HUES48 (cell line): ENCODE measurements around the gene SFI1.
"Not testable (repeated sequence)": the region's sequence is repeated elsewhere in the genome, so short reads cannot be mapped to it uniquely, and the experiment has no call there.

ENCODE experiments used
- H3K27ac ChIP-seq: one replicate; pipeline ENCODE4 v1.7.0; 2013; ENCODE audit warnings: low read depth, low read length, inconsistent platforms
- H3K27me3 ChIP-seq: 2 replicates; pipeline ENCODE4 v1.6.1; 2013; ENCODE audit warnings: mild to moderate bottlenecking, low read length; ENCODE audit not compliant: control insufficient read depth, insufficient read depth
- H3K36me3 ChIP-seq: 2 replicates; pipeline ENCODE4 v1.6.1; 2013; ENCODE audit warnings: low read length; ENCODE audit not compliant: control insufficient read depth, insufficient read depth
- H3K4me1 ChIP-seq: 2 replicates; pipeline ENCODE4 v1.6.1; 2013; ENCODE audit warnings: mild to moderate bottlenecking, low read length; ENCODE audit not compliant: control insufficient read depth, insufficient read depth
- H3K4me3 ChIP-seq: 2 replicates; pipeline ENCODE4 v1.5.1; 2013; ENCODE audit warnings: mild to moderate bottlenecking, low read depth, low read length
- H3K9ac ChIP-seq: 2 replicates; pipeline ENCODE4 v1.6.1; 2013; ENCODE audit warnings: mild to moderate bottlenecking, low read depth, low read length, moderate library complexity
- H3K9me3 ChIP-seq: 2 replicates; pipeline ENCODE4 v1.6.1; 2013; ENCODE audit warnings: low read length; ENCODE audit not compliant: control insufficient read depth, insufficient read depth

The SFI1 gene

GRCh38 chr22:31550871-31551370 lies 54.6 kb downstream of the SFI1 start:
- no peak overlapping the region for H3K27ac ChIP-seq
- H3K4me3 ChIP-seq, result no peak overlapping the region
- H3K27me3 ChIP-seq, result no peaks in the 10 kb centered on the region
- peaks cover 25% of the 10 kb centered on the region for H3K36me3 ChIP-seq
- no peaks in the 10 kb centered on the region for H3K4me1 ChIP-seq
- no peaks in the 10 kb centered on the region for H3K9me3 ChIP-seq
- H3K9ac ChIP-seq, result no peak overlapping the region

DNA sequence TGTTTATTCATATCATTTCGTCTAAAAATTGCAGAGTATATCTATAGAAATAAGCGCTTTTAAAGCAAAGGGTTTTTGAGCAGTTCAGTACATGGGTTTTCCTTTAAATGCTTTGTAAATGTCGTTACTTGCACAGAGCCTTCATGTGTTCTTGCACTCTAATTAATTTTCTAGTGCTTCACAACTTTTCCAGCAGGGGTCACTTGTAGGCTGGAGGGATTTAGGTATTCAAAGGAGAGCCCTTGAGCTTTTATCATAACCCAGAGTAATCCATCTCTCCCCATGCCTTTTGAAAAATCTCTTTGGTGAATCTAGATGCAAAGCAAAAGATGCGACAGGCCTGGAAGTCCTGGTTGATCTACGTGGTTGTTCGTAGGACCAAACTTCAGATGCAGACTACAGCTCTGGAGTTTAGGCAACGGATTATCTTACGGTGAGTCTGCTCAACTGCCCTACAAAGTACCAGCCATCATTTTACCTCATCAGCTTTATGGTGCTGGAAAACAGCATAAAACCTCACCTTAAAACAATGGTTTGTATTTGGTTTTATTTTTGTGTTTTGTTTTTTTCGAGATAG lies 60.4 kb downstream of the SFI1 start:
- no peaks in the 10 kb centered on the region for H3K9me3 ChIP-seq
- no peaks in the 10 kb centered on the region for H3K27me3 ChIP-seq
- H3K36me3 ChIP-seq, result peaks cover 5% of the 10 kb centered on the region; the same call in 1 of the 2 replicates

GRCh38 chr22:31558546-31558945 lies 62.2 kb downstream of the SFI1 start:
- not testable (repeated sequence) for H3K9me3 ChIP-seq, H3K4me3 ChIP-seq, H3K27me3 ChIP-seq, H3K9ac ChIP-seq, H3K36me3 ChIP-seq, H3K4me1 ChIP-seq, H3K27ac ChIP-seq

More for the DNA sequence above, 60.4 kb downstream of the SFI1 start:
- Histone ChIP-seq H3K4me3 (no peak overlapping the region), H3K4me1 (no peaks in the 10 kb centered on the region), H3K9ac (no peak overlapping the region), H3K27ac (no peak overlapping the region)

GRCh38 chr22:31561238-31561887 lies 65.0 kb downstream of the SFI1 start:
- Histone ChIP-seq H3K27ac (no peak overlapping the region), H3K4me3 (no peak overlapping the region), H3K36me3 (peaks cover 5% of the 10 kb centered on the region; the same call in 1 of the 2 replicates), H3K4me1 (no peaks in the 10 kb centered on the region), H3K9ac (no peak overlapping the region), H3K9me3 (no peaks in the 10 kb centered on the region), H3K27me3 (no peaks in the 10 kb centered on the region)

- H3K4me3 ChIP-seq, result no peak overlapping the region
- no peaks in the 10 kb centered on the region for H3K4me1 ChIP-seq
- no peaks in the 10 kb centered on the region for H3K27me3 ChIP-seq
- no peak overlapping the region for H3K9ac ChIP-seq
- no peaks in the 10 kb centered on the region for H3K9me3 ChIP-seq
- no peak overlapping the region for H3K27ac ChIP-seq
- H3K36me3 ChIP-seq, result peaks cover 5% of the 10 kb centered on the region; the same call in 1 of the 2 replicates
These were observed 65.6 kb downstream of the SFI1 start for GRCh38 chr22:31561970-31562369.

GRCh38 chr22:31566484-31566883 lies 70.1 kb downstream of the SFI1 start:
- no peaks in the 10 kb centered on the region; the same call in 1 of the 2 replicates for H3K36me3 ChIP-seq
- no peak overlapping the region for H3K9ac ChIP-seq
- H3K9me3 ChIP-seq, result no peaks in the 10 kb centered on the region
- no peaks in the 10 kb centered on the region for H3K4me1 ChIP-seq
- no peak overlapping the region for H3K27ac ChIP-seq
- H3K4me3 ChIP-seq, result no peak overlapping the region
- H3K27me3 ChIP-seq, result no peaks in the 10 kb centered on the region

DNA sequence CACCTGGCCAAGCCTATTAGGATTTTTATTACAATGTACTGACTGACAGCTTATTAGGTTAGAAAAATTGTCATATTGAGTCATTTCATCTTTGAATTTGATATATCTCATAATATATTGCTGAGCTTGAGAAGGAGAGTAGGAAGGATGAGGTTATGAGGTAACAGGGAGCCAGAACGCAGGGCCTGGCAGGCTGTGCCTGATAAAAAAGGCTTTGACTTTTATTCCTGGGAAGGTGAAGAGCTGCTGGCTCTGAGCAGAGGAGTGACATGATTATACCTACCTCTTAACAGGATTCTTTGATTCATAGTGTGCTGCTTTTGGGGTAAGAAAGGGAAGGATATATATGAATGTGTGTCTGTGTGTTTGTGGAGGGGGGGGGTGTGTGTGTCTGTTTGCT lies 70.9 kb downstream of the SFI1 start:
- no peaks in the 10 kb centered on the region for H3K4me1 ChIP-seq
- H3K36me3 ChIP-seq, result peaks cover 2% of the 10 kb centered on the region; the same call in 1 of the 2 replicates
- H3K9ac ChIP-seq, result no peak overlapping the region
- H3K4me3 ChIP-seq, result no peak overlapping the region
- H3K27me3 ChIP-seq, result no peaks in the 10 kb centered on the region
- H3K27ac ChIP-seq, result no peak overlapping the region
- no peaks in the 10 kb centered on the region for H3K9me3 ChIP-seq

- Histone ChIP-seq H3K36me3 (peaks cover 3% of the 10 kb centered on the region; the same call in 1 of the 2 replicates), H3K4me3 (no peak overlapping the region), H3K27ac (no peak overlapping the region), H3K27me3 (no peaks in the 10 kb centered on the region), H3K4me1 (no peaks in the 10 kb centered on the region), H3K9me3 (no peaks in the 10 kb centered on the region), H3K9ac (no peak overlapping the region)
These were observed 71.4 kb downstream of the SFI1 start for GRCh38 chr22:31567702-31568101.

- Histone ChIP-seq H3K4me3 (no peak overlapping the region), H3K27ac (no peak overlapping the region), H3K4me1 (no peaks in the 10 kb centered on the region), H3K9ac (no peak overlapping the region), H3K36me3 (peaks cover 14% of the 10 kb centered on the region), H3K9me3 (no peaks in the 10 kb centered on the region), H3K27me3 (no peaks in the 10 kb centered on the region)
These were observed 72.8 kb downstream of the SFI1 start for GRCh38 chr22:31569126-31569525.

GRCh38 chr22:31572939-31573338 lies 76.6 kb downstream of the SFI1 start:
- Histone ChIP-seq H3K9ac (no peak overlapping the region), H3K4me1 (no peaks in the 10 kb centered on the region), H3K27me3 (no peaks in the 10 kb centered on the region), H3K27ac (no peak overlapping the region), H3K4me3 (no peak overlapping the region), H3K36me3 (peaks cover 32% of the 10 kb centered on the region), H3K9me3 (no peaks in the 10 kb centered on the region)

DNA sequence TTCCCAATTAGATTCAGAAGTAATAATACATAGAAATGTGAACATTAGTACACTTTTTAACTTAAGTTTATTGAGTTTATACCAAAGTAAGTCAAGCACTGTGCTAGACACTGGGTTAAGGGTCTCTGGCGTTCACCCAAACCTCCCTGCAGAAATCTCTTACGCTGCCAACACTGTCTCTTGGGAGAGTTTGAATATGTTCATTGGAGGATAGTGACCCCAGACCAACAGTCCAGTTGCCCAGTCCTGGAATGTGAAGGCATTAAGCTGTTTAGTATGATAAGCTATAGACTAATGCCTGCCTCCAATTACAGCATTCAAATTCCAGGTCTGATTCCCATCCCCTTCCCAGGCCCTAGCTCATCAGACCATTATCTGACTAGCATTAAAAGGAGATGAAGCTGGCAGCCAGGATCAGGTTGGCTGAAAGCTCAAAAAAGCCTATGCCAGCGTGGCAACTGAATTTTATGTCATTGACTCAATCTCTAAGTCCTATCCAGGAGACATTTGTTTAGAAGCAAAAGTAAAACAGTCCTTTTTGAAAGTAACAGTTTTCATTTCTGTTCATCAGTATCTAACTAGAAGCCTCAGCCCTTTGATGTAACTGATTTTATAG lies 77.8 kb downstream of the SFI1 start:
- Histone ChIP-seq H3K4me1 (no peaks in the 10 kb centered on the region), H3K27me3 (no peaks in the 10 kb centered on the region), H3K27ac (no peak overlapping the region), H3K4me3 (no peak overlapping the region), H3K9me3 (no peaks in the 10 kb centered on the region), H3K36me3 (peaks cover 32% of the 10 kb centered on the region), H3K9ac (no peak overlapping the region)
